KBM-7 (cell line): ENCODE data around the gene SIAH1.

ENCODE experiments used
- DNase-seq: peaks from one replicate; pipeline ENCODE4 v3.0.0-alpha.2; 2015
- in situ Hi-C: fragments of 300-500 bp; cut with MboI; formaldehyde crosslinking; loops from 2 replicates; pipeline ENCODE4 v1.14.3; 2020; ENCODE audit warnings: low sequenced_read_pairs, low pct_unique_long_range_greater_than_20kb, mixed read lengths

The SIAH1 gene

GRCh38 chr16:48310908-48311641 lies 74.1 kb downstream of the SIAH1 start:
- in situ Hi-C loops, result no loop called here
- DNase-seq, result peak; percentile 33
